Dermis microvascular lymphatic vessel endothelial cell (primary cell): ENCODE measurements around the gene BHMT. TPM values are rescaled to one million over a fixed set of nuclear protein-coding genes. Genes with fewer than 3 reads are reported as not detected.

Experiments used
- DNase-seq, 2 donors: peaks; one replicate each; pipeline versions ENCODE4 v3.0.0 to v3.0.0-alpha.2; 2010; ENCODE audit warnings: low read depth in 2 of 2
- total RNA-seq: library from RNA; depleted of rRNA; stranded (reverse); fragments of >200 nt; gene quantifications from 2 replicates; pipeline ENCODE4 v1.2.1, GENCODE V29; 2014

BHMT gene, protein sequence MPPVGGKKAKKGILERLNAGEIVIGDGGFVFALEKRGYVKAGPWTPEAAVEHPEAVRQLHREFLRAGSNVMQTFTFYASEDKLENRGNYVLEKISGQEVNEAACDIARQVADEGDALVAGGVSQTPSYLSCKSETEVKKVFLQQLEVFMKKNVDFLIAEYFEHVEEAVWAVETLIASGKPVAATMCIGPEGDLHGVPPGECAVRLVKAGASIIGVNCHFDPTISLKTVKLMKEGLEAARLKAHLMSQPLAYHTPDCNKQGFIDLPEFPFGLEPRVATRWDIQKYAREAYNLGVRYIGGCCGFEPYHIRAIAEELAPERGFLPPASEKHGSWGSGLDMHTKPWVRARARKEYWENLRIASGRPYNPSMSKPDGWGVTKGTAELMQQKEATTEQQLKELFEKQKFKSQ
- not detected in 2 replicates for total RNA-seq

- DNase-seq: no peak
Measured at GRCh38 chr5:79111387-79111959, at the start of gene BHMT. BHMT (plus strand) TSS chr5:79111809; CDS start chr5:79111886, 77 bp downstream.

DNA sequence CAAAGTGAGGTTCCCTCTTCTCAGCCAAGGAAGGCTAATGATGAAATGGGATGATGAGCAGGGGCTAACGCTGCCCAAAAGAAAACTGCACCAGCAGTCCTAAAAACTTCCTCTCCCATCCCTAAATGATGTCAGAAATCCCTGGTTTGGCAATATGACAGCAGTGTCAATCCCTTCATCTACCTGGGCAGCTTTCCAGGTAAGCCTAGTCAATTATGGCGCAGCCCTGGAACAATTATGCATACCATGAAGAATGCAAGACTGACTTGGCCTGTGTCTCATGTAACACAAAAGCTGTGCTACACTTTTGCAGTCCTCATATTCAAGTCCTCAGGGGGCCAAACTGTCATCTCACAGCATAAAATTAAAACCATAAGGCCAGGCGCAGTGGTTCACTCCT lies 49.2 kb upstream of the BHMT start:
- no peak for DNase-seq

DNA sequence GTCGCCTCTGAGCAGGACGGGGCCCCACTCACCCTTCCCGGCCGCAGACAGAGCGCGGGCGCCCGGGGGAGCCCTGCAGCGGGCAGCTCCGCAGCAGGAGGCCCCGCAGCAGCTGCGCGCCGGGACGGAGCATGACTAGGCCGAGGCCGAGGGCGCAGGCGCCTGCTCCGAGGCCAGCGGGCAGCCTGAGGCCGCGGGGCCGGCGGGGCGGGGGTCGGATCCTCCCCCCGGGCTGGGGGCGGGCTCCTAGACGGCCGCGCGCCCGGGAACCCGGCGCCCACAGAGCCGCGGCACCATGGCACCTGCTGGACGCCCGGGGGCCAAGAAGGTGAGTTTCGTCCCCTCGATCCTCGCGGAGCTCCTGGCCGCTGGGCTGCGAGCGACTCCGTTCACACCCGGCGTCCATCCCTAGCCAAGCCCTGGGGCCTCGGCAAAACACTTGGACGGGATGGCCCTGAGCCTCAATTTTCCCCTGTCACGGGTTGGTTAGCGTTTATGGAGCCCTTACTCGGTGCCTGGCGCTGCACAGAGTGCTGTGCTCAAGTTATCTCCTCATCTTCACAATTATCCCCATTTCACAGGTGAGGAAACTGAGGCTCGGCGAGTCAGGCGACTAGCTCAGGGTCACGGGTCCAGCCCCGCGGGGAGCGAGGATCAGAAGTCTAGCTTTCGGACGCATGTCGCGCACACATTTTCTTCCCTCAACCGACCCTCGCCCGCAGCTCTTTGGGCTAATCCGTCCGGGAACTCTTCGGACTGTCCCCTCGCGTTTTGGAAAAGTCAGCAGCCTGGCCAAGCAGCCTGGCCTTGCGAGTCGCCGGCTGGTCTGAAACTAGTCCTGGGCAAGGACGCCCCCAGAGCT lies 41.9 kb upstream of the BHMT start, which contains the start of the genes BHMT2 and DMGDH:
TSS of gene BHMT2 (plus strand) at position 280 of the 862 bp plus-strand sequence. CDS start at position 296, 16 bp downstream.
TSS of gene DMGDH (minus strand) at position 187 of the 862 bp plus-strand sequence. CDS start at position 133, 54 bp downstream.
- DNase-seq: peak in 1 of 2 donors; percentile 3

DNA sequence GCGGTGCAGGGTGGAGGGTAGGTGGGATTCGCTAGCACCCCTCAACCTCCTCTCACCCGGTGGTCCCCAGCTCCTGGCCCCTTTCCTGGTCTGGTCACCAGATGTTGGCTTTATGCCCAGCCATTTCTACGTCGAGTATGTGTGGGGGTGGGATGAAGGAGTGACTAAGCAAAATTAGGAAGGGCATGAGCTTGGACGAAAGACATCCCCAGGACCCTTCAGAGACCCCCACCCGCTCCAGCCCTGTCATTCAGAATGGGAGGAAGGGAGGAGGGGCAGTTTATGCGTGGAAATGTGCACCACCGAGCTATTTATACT lies 41.3 kb upstream of the BHMT start:
- peak; percentile 5 to 21 for DNase-seq

DNA sequence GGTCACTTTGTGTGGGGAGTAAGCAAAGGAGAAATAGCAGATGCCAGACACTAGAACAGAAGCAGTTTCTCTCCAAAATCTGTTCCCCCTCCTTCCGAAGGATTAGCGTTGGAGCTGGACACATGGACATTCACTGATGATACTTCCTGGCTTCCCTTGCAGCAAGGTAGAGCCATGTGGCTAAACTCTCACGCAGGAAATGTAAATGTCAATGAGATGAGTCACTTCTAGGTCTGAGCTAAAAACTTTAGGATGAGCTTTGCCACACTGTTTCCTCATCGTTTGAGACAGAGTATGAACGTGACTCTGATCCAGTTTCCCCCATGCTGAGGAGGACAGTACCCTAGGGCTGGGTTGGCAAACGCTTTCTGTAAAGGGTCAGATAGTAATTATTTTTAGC lies 37.0 kb upstream of the BHMT start:
- peak; percentile 22 to 42 for DNase-seq

DNA sequence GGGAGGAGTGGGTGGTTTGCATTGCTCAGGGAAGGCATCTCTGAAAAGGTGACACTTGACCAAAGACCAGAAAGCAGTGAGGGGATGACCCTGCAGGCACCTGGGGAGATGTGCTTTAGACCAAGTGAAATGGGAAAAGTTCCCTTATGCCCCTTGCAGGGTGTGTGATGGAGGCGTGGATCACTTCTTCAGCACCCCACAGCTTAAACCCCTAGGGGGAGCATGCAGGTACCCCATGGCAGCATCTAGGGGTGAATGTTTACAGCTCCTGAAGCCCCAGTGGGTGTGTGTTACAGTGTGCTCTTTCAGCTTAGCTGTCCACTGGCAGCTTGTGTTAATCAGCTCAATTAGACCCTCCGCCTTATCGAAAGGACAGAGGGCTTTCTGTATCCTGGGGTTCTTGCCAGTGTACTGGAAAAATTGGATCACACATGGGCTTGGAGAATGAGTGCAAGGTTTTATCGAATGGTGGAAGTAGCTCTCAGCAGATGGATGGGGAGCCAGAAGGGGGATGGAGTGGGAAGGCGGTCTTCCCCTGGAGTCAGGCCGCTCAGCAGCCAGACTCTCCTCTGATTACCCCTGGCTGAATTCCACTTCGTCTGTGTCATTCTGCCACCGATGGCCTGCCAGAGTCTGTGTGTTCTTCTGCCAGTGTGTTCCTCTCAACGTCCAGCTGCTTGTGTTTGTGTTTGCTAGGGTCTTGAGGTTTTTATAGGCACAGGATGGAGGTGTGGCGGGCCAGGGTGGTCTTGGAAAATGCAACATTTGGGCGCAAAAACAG lies 35.8 kb upstream of the BHMT start:
- DNase-seq: no peak

GRCh38 chr5:79076819-79077218 lies 34.8 kb upstream of the BHMT start:
- DNase-seq: peak; percentile 11 to 21

GRCh38 chr5:79077680-79078365 lies 33.8 kb upstream of the BHMT start:
- no peak for DNase-seq

GRCh38 chr5:79080804-79081203 lies 30.8 kb upstream of the BHMT start:
- no peak for DNase-seq

GRCh38 chr5:79081779-79082178 lies 29.8 kb upstream of the BHMT start:
- no peak for DNase-seq

- no peak for DNase-seq
Measured at GRCh38 chr5:79086116-79086515, 25.5 kb upstream of the BHMT start.

DNA sequence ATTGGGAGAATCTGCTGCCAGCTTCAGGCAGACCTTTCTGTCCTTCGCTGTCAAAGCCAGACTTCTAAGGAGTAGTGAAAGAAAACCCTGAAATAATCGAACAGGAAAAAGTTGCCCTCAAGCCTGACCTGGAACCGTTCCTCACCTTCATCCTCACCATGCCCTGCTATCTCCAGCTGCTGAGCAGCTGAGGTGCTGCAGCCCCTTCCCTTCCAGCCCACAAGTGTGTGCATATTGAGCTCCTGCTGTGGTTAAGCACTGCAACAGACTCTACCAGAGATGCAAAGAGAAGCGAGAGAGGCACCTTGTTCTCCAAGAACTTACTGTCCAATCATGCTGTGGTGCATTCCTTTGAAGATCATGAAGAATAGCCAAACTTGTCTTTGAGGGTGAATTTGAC lies 23.1 kb upstream of the BHMT start:
- DNase-seq: no peak

GRCh38 chr5:79091064-79091463 lies 20.5 kb upstream of the BHMT start:
- DNase-seq: no peak

DNA sequence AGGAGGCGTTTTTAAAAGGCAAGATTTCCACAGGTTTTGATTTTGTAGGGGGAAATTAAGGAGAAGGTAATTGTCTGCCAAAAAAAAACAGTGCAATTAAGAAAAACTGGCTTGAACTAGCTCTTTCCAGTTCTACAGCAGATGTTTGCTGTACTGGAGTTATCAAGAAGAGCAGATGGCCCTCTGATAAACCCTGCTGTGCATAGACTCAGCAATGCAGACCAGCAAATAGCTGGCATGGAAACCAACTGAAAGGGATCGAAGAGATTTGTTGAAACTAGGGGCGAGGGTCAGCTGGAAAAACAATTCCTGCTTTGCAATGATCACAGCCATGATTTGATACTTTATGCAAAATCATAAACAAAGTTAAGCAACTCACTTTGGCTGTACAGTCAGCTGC lies 17.8 kb upstream of the BHMT start:
- DNase-seq: no peak

GRCh38 chr5:79105868-79106267 lies 5.7 kb upstream of the BHMT start:
- no peak for DNase-seq

- DNase-seq: no peak
Measured at GRCh38 chr5:79107020-79107796, 4.4 kb upstream of the BHMT start.

- DNase-seq: no peak
Measured at GRCh38 chr5:79108086-79108485, 3.5 kb upstream of the BHMT start.

GRCh38 chr5:79108792-79109191 lies 2.8 kb upstream of the BHMT start:
- no peak for DNase-seq

DNA sequence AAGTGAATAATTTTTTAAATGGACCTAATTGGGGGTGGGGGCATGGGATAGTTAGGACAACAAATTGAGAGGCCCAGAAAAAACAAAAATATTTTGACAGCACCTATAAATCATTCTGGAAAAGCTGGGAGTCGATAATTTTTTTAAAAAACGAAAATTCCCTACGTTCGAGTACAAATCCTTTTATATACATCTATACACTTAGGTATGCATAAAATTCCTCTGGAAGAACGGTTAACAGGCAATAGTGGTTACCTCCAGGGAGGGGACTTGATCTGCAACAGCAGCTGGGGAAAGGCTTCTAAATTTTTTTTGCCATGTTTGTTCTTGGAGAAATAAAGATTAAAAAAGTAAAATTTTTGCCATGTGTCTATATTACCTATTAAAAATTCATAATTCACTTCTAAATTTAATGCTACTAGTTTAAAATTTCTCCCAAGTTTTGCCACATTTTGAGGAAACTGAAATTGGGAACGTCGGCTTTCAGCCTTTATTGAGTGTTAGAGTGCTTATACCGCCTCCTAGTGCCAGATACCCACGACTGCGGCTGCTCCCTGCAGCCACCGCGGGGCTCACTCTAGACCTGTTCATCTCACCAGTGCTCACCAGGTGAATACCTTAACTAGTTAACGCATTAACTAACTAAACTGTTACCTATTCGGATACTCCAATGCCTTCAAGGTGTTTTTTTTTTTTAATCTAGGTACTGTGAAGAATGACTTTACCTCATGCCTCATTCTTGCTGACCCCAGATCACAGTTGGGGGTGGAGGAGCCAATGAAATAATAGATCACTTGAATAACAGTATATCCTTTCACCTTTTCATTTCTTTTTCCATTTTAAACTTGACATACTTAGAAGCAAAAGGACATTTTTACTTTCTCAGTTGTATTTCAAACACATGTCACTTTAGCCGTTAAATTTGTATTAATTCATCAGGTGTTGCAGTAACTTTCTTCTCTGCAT lies 1.8 kb upstream of the BHMT start:
- peak in 1 of 2 donors; percentile 20 for DNase-seq
